Measurements from ENCODE around the gene IRAK2. TPM values are rescaled to one million over a fixed set of nuclear protein-coding genes. Genes with fewer than 3 reads are reported as not detected.

IRAK2 gene
- total and polyA plus RNA-seq, 3 donors from 2014 or later: 2.1 to 3.8 (median 3.7) TPM

DNA sequence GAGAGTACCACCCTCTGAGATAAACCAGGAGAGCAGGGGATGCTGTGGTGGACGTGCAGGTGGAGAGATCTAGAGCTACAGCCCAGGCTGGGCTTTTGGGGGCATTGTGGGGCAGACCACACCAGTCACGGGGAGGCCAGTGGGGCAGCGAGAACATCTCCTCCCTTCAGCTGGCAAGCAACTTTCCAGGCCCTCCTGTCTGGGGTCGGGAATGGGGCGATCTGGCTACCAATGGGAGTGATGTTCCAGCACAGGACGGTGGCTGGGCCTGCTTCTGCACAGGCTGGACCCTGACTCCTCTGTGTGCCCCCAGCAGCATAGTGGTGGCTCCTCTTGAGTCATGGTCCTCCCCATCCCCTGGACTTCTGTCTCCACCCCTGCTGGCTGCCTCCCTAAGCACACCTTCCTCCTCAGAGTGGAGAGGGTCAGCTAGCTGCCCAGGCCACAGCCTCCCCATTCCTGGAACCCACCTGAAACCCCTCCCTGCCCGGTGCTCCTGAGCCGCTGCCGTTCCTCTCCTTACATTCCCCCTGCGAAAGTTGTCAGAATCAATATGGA, 16.1 kb downstream of the IRAK2 start:
- TF ChIP-seq, protein P1, sequence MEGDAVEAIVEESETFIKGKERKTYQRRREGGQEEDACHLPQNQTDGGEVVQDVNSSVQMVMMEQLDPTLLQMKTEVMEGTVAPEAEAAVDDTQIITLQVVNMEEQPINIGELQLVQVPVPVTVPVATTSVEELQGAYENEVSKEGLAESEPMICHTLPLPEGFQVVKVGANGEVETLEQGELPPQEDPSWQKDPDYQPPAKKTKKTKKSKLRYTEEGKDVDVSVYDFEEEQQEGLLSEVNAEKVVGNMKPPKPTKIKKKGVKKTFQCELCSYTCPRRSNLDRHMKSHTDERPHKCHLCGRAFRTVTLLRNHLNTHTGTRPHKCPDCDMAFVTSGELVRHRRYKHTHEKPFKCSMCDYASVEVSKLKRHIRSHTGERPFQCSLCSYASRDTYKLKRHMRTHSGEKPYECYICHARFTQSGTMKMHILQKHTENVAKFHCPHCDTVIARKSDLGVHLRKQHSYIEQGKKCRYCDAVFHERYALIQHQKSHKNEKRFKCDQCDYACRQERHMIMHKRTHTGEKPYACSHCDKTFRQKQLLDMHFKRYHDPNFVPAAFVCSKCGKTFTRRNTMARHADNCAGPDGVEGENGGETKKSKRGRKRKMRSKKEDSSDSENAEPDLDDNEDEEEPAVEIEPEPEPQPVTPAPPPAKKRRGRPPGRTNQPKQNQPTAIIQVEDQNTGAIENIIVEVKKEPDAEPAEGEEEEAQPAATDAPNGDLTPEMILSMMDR (IDR thresholded peaks at IDR 0.05): no peak
- no peak for TF ChIP-seq POLR2A (IDR thresholded peaks at IDR 0.05)
- no peak overlapping the region for H3K27ac ChIP-seq
- DNase-seq: no peak
- peaks cover 3% of the 10 kb centered on the region for H3K4me1 ChIP-seq
- H3K9me3 ChIP-seq: no peaks in the 10 kb centered on the region
- no peak overlapping the region for H3K4me3 ChIP-seq
- H3K27me3 ChIP-seq: no peaks in the 10 kb centered on the region
- intact Hi-C loops (cut with DNase I; ENCODE audit: low total_unique reads): no loop called here
- H3K36me3 ChIP-seq (ENCODE audit: low read depth, missing control alignments): no peaks in the 10 kb centered on the region
- 72 to 79% methylated on average over 5 to 10 of the region's 10 CpGs for WGBS, 2 donors

DNA sequence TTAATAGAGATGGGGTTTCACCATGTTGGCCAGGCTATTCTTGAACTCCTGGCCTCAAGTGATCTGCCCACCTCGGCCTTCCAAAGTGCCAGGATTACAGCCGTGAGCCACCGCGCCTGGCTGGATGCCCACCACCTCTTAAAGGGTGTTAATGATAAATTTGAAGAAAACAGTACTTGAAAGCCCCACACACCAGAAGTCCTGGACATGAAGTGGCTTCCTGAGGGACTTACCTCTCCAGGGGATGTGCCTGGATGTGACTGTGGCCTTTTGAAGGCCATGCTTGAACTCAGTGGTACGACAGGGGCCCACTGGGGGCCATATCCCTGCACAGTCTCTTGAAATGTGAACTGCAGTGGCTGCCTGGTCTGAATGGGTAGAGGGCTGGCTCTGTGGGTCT, 18.2 kb downstream of the IRAK2 start:
- H3K36me3 ChIP-seq (ENCODE audit: low read depth, missing control alignments): no peaks in the 10 kb centered on the region
- H3K4me1 ChIP-seq: peaks cover 5% of the 10 kb centered on the region
- no peaks in the 10 kb centered on the region for H3K9me3 ChIP-seq
- no peak for DNase-seq
- intact Hi-C loops (cut with DNase I; ENCODE audit: low total_unique reads): no loop called here
- H3K27me3 ChIP-seq: no peaks in the 10 kb centered on the region
- H3K4me3 ChIP-seq: no peak overlapping the region
- no peak overlapping the region for H3K27ac ChIP-seq
- TF ChIP-seq POLR2A (IDR thresholded peaks at IDR 0.05): no peak
- TF ChIP-seq, protein P1 (IDR thresholded peaks at IDR 0.05): no peak
- 70 to 86% methylated on average over 2 to 5 of the region's 5 CpGs for WGBS, 2 donors

DNA sequence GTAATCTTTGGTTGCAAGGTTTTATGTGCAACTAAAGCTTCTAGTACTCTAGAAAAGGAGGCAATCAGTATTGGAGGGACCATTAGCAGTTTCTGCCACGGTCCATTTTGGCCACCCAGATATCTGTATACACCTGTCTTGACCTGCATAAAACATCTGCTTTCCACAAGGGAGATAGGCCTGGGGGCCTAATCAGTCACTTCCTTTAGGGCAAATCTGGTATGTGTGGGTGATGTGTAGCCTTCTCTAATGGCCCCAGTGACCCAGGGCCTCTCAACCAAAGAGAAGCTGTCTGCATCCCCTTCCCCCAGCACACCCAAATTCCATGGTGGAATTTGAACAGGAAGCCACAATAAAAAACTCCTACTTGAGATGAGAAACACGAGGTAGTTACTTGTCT, 19.5 kb downstream of the IRAK2 start:
- no peak for TF ChIP-seq POLR2A (IDR thresholded peaks at IDR 0.05)
- TF ChIP-seq, protein P1 (IDR thresholded peaks at IDR 0.05): no peak
- H3K9me3 ChIP-seq: no peaks in the 10 kb centered on the region
- DNase-seq: no peak
- H3K4me3 ChIP-seq: no peak overlapping the region
- H3K27me3 ChIP-seq: no peaks in the 10 kb centered on the region
- peaks cover 6% of the 10 kb centered on the region for H3K4me1 ChIP-seq
- H3K36me3 ChIP-seq (ENCODE audit: low read depth, missing control alignments): no peaks in the 10 kb centered on the region
- H3K27ac ChIP-seq: no peak overlapping the region
- WGBS, 2 donors: 47 to 61% methylated on average over 2 of the region's 2 CpGs
- intact Hi-C loops (cut with DNase I; ENCODE audit: low total_unique reads): no loop called here

DNA sequence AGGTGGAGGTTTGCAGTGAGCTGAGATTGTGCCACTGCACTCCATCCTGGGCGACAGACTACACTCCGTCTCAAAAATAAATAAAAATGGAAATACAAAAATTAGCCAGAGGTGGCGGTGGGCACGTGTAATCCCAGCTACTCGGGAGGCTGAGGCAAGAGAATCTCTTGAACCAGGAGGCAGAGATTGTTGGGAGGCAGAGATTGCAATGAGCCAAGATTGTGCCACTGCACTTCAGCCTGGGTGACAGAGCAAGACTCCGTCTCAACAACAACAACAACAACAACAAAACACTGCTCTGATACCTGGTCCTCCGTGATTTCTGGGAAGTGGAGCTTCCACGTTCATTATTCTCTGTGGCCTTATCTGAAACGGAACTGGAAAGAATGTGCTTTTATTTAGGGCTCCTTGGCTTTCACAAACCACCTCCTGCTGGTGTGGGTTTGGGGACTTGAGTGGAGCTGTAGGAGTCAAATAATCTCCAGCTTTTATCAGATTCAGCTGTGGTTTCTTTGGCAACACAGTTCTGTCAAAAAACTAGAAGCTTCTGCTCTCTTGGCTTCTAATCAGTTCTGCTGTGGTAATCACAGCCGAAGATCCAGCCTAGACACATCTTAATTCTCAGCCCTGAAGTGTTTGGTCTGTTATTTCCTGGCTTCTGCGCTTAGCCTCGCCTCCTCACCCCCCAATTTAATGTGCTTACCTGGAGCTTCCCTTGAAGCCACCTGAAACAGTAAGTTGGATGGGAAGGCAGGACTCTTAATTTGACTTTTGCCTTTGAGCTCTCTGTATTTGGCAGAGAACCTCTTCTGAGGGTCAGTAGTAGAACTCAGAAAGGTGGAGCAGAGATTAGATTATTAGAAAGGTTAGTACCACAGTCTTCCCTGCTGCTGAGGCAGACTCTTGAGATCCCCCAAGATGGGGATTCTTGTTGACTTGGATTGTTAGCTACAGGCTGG, 21.4 kb downstream of the IRAK2 start:
- Histone ChIP-seq H3K9me3 (no peaks in the 10 kb centered on the region), H3K4me1 (peaks cover 15% of the 10 kb centered on the region), H3K27me3 (no peaks in the 10 kb centered on the region), H3K36me3 (ENCODE audit: low read depth, missing control alignments) (no peaks in the 10 kb centered on the region), H3K27ac (no peak overlapping the region), H3K4me3 (no peak overlapping the region)
- intact Hi-C loops (cut with DNase I; ENCODE audit: low total_unique reads): no loop called here
- no peak for DNase-seq
- 74 to 80% methylated on average over 12 of the region's 12 CpGs for WGBS, 2 donors
- TF ChIP-seq, protein P1 (IDR thresholded peaks at IDR 0.05): no peak
- TF ChIP-seq POLR2A (IDR thresholded peaks at IDR 0.05): no peak
